ENCODE results near the gene ADGRE2. TPM values are rescaled to one million over a fixed set of nuclear protein-coding genes. Genes with fewer than 3 reads are reported as not detected.

Gene ADGRE2
- total RNA-seq, 2 experiments from 2014 or later = 0.11 TPM; not detected in 1

DNA sequence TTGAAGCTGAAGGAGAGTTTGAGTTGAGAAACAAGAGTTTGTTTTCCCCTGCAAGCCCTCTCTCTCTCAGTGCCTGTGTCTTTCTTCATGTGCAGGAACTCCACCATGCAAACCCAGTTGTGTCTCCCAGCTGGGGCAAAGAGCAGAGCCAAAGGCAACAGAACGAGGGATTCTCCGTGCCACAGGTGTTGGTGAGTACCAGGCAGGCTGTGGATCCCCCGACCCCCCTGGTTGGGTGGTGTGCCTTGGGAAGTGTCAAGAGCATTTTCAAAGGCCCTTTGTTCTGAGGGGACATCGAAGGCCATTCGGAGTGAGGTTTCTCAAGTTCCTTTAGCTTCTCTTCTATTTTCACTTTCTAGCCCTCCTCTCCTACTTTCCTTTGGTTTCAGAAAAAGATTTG, 82.9 kb downstream of the ADGRE2 start:
- no peak for TF ChIP-seq CTCF (conservative IDR thresholded peaks at IDR 0.05; ENCODE audit: low read length)
- no peak for TF ChIP-seq EZH2phosphoT487 (IDR thresholded peaks at IDR 0.05; ENCODE audit: borderline replicate concordance, low read depth, low read length)
- no peak overlapping the region for H3K4me3 ChIP-seq (ENCODE audit: low read depth, low read length, poor library complexity, severe bottlenecking)
- ChIA-PET CTCF (ENCODE audit: unreplicated experiment) (no interaction called here), POLR2A (no interaction called here)
- H3K9me2 ChIP-seq (ENCODE audit: insufficient read depth, low read length) = no peaks in the 10 kb centered on the region
- H4K20me1 ChIP-seq (ENCODE audit: insufficient read depth, low read length) = no peaks in the 10 kb centered on the region
- no peak overlapping the region for H3K4me2 ChIP-seq (ENCODE audit: low read length)
- H3K36me3 ChIP-seq (ENCODE audit: insufficient read depth, low read length) = peaks cover 50% of the 10 kb centered on the region
- no TSS peak for BruUV-seq (replicated peaks)
- no peak overlapping the region for H2AFZ ChIP-seq (ENCODE audit: low read length)
- intact Hi-C loops (cut with micrococcal nuclease; ENCODE audit: unreplicated experiment) = no loop called here
- peaks cover 11% of the 10 kb centered on the region for H3K4me1 ChIP-seq (ENCODE audit: insufficient read depth, low read length, poor library complexity, severe bottlenecking)
- H3K79me2 ChIP-seq (ENCODE audit: insufficient read depth, low read depth, low read length) = peaks cover 10% of the 10 kb centered on the region
- H3K27ac ChIP-seq (ENCODE audit: low read depth, low read length, poor library complexity, severe bottlenecking) = no peak overlapping the region
- no peak for DNase-seq (ENCODE audit: low spot score)
- H3K9me3 ChIP-seq (ENCODE audit: low read length) = no peaks in the 10 kb centered on the region

GRCh38 chr19:14694641-14695266, 83.6 kb downstream of the ADGRE2 start:
- TF ChIP-seq EZH2phosphoT487 (IDR thresholded peaks at IDR 0.05; ENCODE audit: borderline replicate concordance, low read depth, low read length) = no peak
- no peak for TF ChIP-seq CTCF (conservative IDR thresholded peaks at IDR 0.05; ENCODE audit: low read length)
- H3K79me2 ChIP-seq (ENCODE audit: insufficient read depth, low read depth, low read length) = peaks cover 12% of the 10 kb centered on the region
- H3K4me1 ChIP-seq (ENCODE audit: insufficient read depth, low read length, poor library complexity, severe bottlenecking) = peaks cover 11% of the 10 kb centered on the region
- ChIA-PET POLR2A (no interaction called here), CTCF (ENCODE audit: unreplicated experiment) (no interaction called here)
- no peak overlapping the region for H3K4me3 ChIP-seq (ENCODE audit: low read depth, low read length, poor library complexity, severe bottlenecking)
- H3K36me3 ChIP-seq (ENCODE audit: insufficient read depth, low read length) = peaks cover 43% of the 10 kb centered on the region
- no peak for DNase-seq (ENCODE audit: low spot score)
- no TSS peak for BruUV-seq (replicated peaks)
- no peak overlapping the region for H3K4me2 ChIP-seq (ENCODE audit: low read length)
- no peaks in the 10 kb centered on the region for H3K9me3 ChIP-seq (ENCODE audit: low read length)
- H2AFZ ChIP-seq (ENCODE audit: low read length) = no peak overlapping the region
- no peak overlapping the region for H3K27ac ChIP-seq (ENCODE audit: low read depth, low read length, poor library complexity, severe bottlenecking)
- intact Hi-C loops (cut with micrococcal nuclease; ENCODE audit: unreplicated experiment) = no loop called here
- no peaks in the 10 kb centered on the region for H4K20me1 ChIP-seq (ENCODE audit: insufficient read depth, low read length)
- no peaks in the 10 kb centered on the region for H3K9me2 ChIP-seq (ENCODE audit: insufficient read depth, low read length)

Measured in OCI-LY7 (cell line).